IgD-negative memory B cell (primary cell): ENCODE results near the gene ITGA6. TPM values are rescaled to one million over a fixed set of nuclear protein-coding genes. Genes with fewer than 3 reads are reported as not detected.
"Not testable (repeated sequence)": the region's sequence is repeated elsewhere in the genome, so short reads cannot be mapped to it uniquely, and the experiment has no call there.

Experiments
- H3K27ac Mint-ChIP-seq, 3 donors: one replicate each; pipeline ENCODE4 v1.8.0; 2020 to 2022; ENCODE audit warnings: mild to moderate bottlenecking in 3 of 3, mixed read lengths in 3 of 3, moderate library complexity in 1 of 3
- H3K27me3 Mint-ChIP-seq: one replicate; pipeline ENCODE4 v1.8.0; 2021; ENCODE audit warnings: mixed read lengths
- H3K36me3 Mint-ChIP-seq: one replicate; pipeline ENCODE4 v1.8.0; 2020; ENCODE audit warnings: mild to moderate bottlenecking, mixed read lengths
- H3K4me1 Mint-ChIP-seq, 3 donors: one replicate each; pipeline ENCODE4 v1.8.0; 2020 to 2022; ENCODE audit warnings: mixed read lengths in 3 of 3, mild to moderate bottlenecking in 1 of 3
- H3K4me3 Mint-ChIP-seq, 4 donors: one replicate each; pipeline ENCODE4 v1.8.0; 2020 to 2022; ENCODE audit warnings: mild to moderate bottlenecking in 4 of 4, mixed read lengths in 4 of 4, moderate library complexity in 3 of 4
- H3K9me3 Mint-ChIP-seq, 3 donors: one replicate each; pipeline ENCODE4 v1.8.0; 2020 to 2021; ENCODE audit warnings: mixed read lengths in 3 of 3, mild to moderate bottlenecking in 1 of 3
- polyA plus RNA-seq: library from polyadenylated mRNA; unstranded; fragments of 300-500 nt; fragmentation: Illumina TruSeq; gene quantifications from one replicate; pipeline ENCODE4 v1.2.3, GENCODE V29; 2021

Gene ITGA6
- polyA plus RNA-seq, 1 donor from 2014 or later = 2.0 TPM

- Mint-ChIP-seq H3K9me3 (no peaks in the 10 kb centered on the region), H3K4me1 (peaks cover 0 to 2% (median 0%) of the 10 kb centered on the region in 3 donors), H3K27me3 (no peaks in the 10 kb centered on the region), H3K4me3 (no peak overlapping the region), H3K27ac (peak overlapping the region in 1 of 3 donors; percentile 11), H3K36me3 (peaks cover 4% of the 10 kb centered on the region)
Measured at GRCh38 chr2:172484706-172485105, 57.3 kb downstream of the ITGA6 start.

- Mint-ChIP-seq H3K27ac (no peak overlapping the region), H3K9me3 (no peaks in the 10 kb centered on the region), H3K4me1 (peaks cover 0 to 2% (median 0%) of the 10 kb centered on the region in 3 donors), H3K27me3 (no peaks in the 10 kb centered on the region), H3K36me3 (peaks cover 7% of the 10 kb centered on the region), H3K4me3 (no peak overlapping the region)
Measured at GRCh38 chr2:172488556-172488955, 61.2 kb downstream of the ITGA6 start.

- H3K4me3 Mint-ChIP-seq = no peak overlapping the region
- H3K27me3 Mint-ChIP-seq = no peaks in the 10 kb centered on the region
- peaks cover 8% of the 10 kb centered on the region for H3K36me3 Mint-ChIP-seq
- no peak overlapping the region for H3K27ac Mint-ChIP-seq
- H3K4me1 Mint-ChIP-seq = no peaks in the 10 kb centered on the region
- H3K9me3 Mint-ChIP-seq = no peaks in the 10 kb centered on the region
Measured at GRCh38 chr2:172489681-172490080, 62.3 kb downstream of the ITGA6 start.

GRCh38 chr2:172496160-172496608 lies 68.8 kb downstream of the ITGA6 start:
- Mint-ChIP-seq H3K9me3 (no peaks in the 10 kb centered on the region), H3K4me3 (peak overlapping the region in 2 of 4 donors; percentile 70 to 85), H3K4me1 (peaks cover 12 to 13% (median 12%) of the 10 kb centered on the region in 3 donors), H3K27ac (peak overlapping the region in 2 of 3 donors; percentile 2 to 80), H3K27me3 (no peaks in the 10 kb centered on the region), H3K36me3 (peaks cover 8% of the 10 kb centered on the region)

GRCh38 chr2:172507199-172507598 lies 79.8 kb downstream of the ITGA6 start:
- Mint-ChIP-seq H3K4me1 (peaks cover 8 to 15% (median 15%) of the 10 kb centered on the region in 3 donors), H3K27ac (no peak overlapping the region), H3K36me3 (peaks cover 3% of the 10 kb centered on the region), H3K9me3 (no peaks in the 10 kb centered on the region), H3K27me3 (no peaks in the 10 kb centered on the region), H3K4me3 (no peak overlapping the region)

- peaks cover 2% of the 10 kb centered on the region for H3K36me3 Mint-ChIP-seq
- peak overlapping the region; percentile 6 to 32 (median 16) for H3K27ac Mint-ChIP-seq
- H3K4me1 Mint-ChIP-seq = peaks cover 13 to 28% (median 18%) of the 10 kb centered on the region in 3 donors
- no peaks in the 10 kb centered on the region for H3K27me3 Mint-ChIP-seq
- peaks cover 0 to 11% (median 3%) of the 10 kb centered on the region in 3 donors for H3K9me3 Mint-ChIP-seq
- H3K4me3 Mint-ChIP-seq = peak overlapping the region in 3 of 4 donors; percentile 59 to 84 (median 75)
Measured at GRCh38 chr2:172510088-172510487, 82.7 kb downstream of the ITGA6 start.

GRCh38 chr2:172510548-172510947 lies 83.2 kb downstream of the ITGA6 start:
- Mint-ChIP-seq H3K9me3 (peaks cover 0 to 13% (median 3%) of the 10 kb centered on the region in 3 donors), H3K4me3 (peak overlapping the region; percentile 21 to 84 (median 67)), H3K27ac (peak overlapping the region; percentile 6 to 32 (median 16)), H3K4me1 (peaks cover 13 to 28% (median 18%) of the 10 kb centered on the region in 3 donors), H3K36me3 (peaks cover 2% of the 10 kb centered on the region), H3K27me3 (no peaks in the 10 kb centered on the region)

- H3K36me3 Mint-ChIP-seq = peaks cover 2% of the 10 kb centered on the region
- no peaks in the 10 kb centered on the region for H3K27me3 Mint-ChIP-seq
- peaks cover 0 to 17% (median 3%) of the 10 kb centered on the region in 3 donors for H3K9me3 Mint-ChIP-seq
- no peak overlapping the region for H3K27ac Mint-ChIP-seq
- no peak overlapping the region for H3K4me3 Mint-ChIP-seq
- H3K4me1 Mint-ChIP-seq = peaks cover 14 to 28% (median 18%) of the 10 kb centered on the region in 3 donors
Measured at GRCh38 chr2:172512810-172513523, 85.6 kb downstream of the ITGA6 start.

GRCh38 chr2:172513524-172513900 lies 86.1 kb downstream of the ITGA6 start:
- peaks cover 14 to 28% (median 18%) of the 10 kb centered on the region in 3 donors for H3K4me1 Mint-ChIP-seq
- peaks cover 0 to 17% (median 3%) of the 10 kb centered on the region in 3 donors for H3K9me3 Mint-ChIP-seq
- no peaks in the 10 kb centered on the region for H3K27me3 Mint-ChIP-seq
- H3K27ac Mint-ChIP-seq = no peak overlapping the region
- H3K4me3 Mint-ChIP-seq = peak overlapping the region in 1 of 4 donors; percentile 75
- H3K36me3 Mint-ChIP-seq = peaks cover 2% of the 10 kb centered on the region

GRCh38 chr2:172513935-172514586 lies 86.7 kb downstream of the ITGA6 start:
- H3K27me3 Mint-ChIP-seq = no peaks in the 10 kb centered on the region
- peaks cover 0 to 17% (median 5%) of the 10 kb centered on the region in 3 donors for H3K9me3 Mint-ChIP-seq
- peak overlapping the region in 1 of 3 donors; percentile 55 for H3K27ac Mint-ChIP-seq
- H3K4me1 Mint-ChIP-seq = peaks cover 14 to 28% (median 18%) of the 10 kb centered on the region in 3 donors
- H3K36me3 Mint-ChIP-seq = peaks cover 2% of the 10 kb centered on the region
- H3K4me3 Mint-ChIP-seq = peak overlapping the region in 1 of 4 donors; percentile 75

GRCh38 chr2:172516299-172516698 lies 88.9 kb downstream of the ITGA6 start:
- peaks cover 3 to 36% (median 9%) of the 10 kb centered on the region in 3 donors for H3K9me3 Mint-ChIP-seq
- no peak overlapping the region for H3K27ac Mint-ChIP-seq
- H3K4me1 Mint-ChIP-seq = peaks cover 6 to 16% (median 6%) of the 10 kb centered on the region in 3 donors
- no peak overlapping the region for H3K4me3 Mint-ChIP-seq
- H3K27me3 Mint-ChIP-seq = no peaks in the 10 kb centered on the region
- peaks cover 8% of the 10 kb centered on the region for H3K36me3 Mint-ChIP-seq

GRCh38 chr2:172518995-172519394 lies 91.6 kb downstream of the ITGA6 start:
- no peak overlapping the region for H3K27ac Mint-ChIP-seq
- peaks cover 9% of the 10 kb centered on the region for H3K36me3 Mint-ChIP-seq
- H3K4me1 Mint-ChIP-seq = peaks cover under 1 to 4% (median 2%) of the 10 kb centered on the region in 3 donors
- no peaks in the 10 kb centered on the region for H3K27me3 Mint-ChIP-seq
- peaks cover 3 to 28% (median 11%) of the 10 kb centered on the region in 3 donors for H3K9me3 Mint-ChIP-seq
- peak overlapping the region in 1 of 4 donors; percentile 6 for H3K4me3 Mint-ChIP-seq

GRCh38 chr2:172525601-172526000 lies 98.2 kb downstream of the ITGA6 start:
- Mint-ChIP-seq H3K36me3 (peaks cover 19% of the 10 kb centered on the region), H3K27me3 (no peaks in the 10 kb centered on the region), H3K4me1 (peaks cover 0 to 2% (median 0%) of the 10 kb centered on the region in 3 donors), H3K4me3 (no peak overlapping the region), H3K9me3 (peaks cover 5 to 21% (median 12%) of the 10 kb centered on the region in 3 donors), H3K27ac (no peak overlapping the region)

GRCh38 chr2:172531309-172531708 lies 103.9 kb downstream of the ITGA6 start:
- H3K9me3 Mint-ChIP-seq = peaks cover 9 to 37% (median 17%) of the 10 kb centered on the region in 3 donors
- peaks cover 35% of the 10 kb centered on the region for H3K36me3 Mint-ChIP-seq
- H3K27me3 Mint-ChIP-seq = no peaks in the 10 kb centered on the region
- H3K27ac Mint-ChIP-seq = no peak overlapping the region
- H3K4me3 Mint-ChIP-seq = no peak overlapping the region
- H3K4me1 Mint-ChIP-seq = no peaks in the 10 kb centered on the region

GRCh38 chr2:172532461-172532860 lies 105.1 kb downstream of the ITGA6 start:
- not testable (repeated sequence) for H3K4me1 Mint-ChIP-seq, H3K27ac Mint-ChIP-seq, H3K4me3 Mint-ChIP-seq, H3K27me3 Mint-ChIP-seq
- Mint-ChIP-seq H3K9me3 (peaks cover 9 to 32% (median 19%) of the 10 kb centered on the region in 3 donors), H3K36me3 (peaks cover 42% of the 10 kb centered on the region)
